HTR-8/SVneo (cell line): ENCODE results near the gene RPS14.

ENCODE experiments used
- DNase-seq: peaks from one replicate; pipeline ENCODE4 v3.0.0; 2011; ENCODE audit warnings: low spot score, mixed read lengths; ENCODE audit not compliant: insufficient read length
- FAIRE-seq: peaks from 2 replicates; lab custom pipeline; 2011; peaks lifted over from hg19 to GRCh38; lab: Jason Lieb, UNC

Gene RPS14

DNA sequence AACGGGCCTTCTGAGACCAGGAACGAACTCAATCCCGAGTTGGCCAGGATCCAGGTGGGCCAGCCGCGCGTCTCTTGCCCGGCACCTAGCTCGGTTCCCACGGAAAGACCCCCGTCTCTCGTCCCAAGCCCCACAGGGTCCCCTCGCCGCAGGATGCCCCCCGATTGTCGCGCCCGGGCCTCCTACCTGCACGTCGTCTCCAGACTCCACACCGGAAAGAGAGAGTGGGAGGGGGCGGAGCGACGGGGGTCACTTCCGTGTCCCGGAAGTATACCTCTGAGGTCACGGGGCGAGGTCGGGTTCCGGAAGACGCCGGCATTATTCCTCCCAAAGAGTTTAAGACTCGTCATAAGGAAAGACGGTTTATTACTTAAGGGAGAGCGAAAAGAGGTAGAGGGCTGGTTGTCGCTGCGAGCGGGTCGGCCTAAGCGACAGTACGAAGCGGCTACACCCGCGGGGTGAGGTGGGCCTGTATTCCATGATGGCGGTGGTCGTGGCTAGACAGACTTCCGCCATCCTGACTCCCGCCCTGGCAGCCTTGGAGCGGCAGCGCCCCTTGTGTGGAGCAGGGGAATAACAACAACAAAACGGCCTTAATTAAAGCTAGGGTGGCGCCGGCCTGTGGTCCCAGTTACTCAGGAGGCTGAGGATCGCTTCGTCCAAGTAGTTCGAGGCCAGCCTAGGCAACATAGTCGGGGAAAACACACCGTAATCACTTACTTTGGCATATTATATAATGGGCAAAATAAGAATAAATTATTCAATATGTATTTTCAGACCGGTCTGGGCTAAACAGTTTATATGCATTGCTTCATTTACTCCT, at the start of gene RPS14:
RPS14 (minus strand) TSS at position 223 of the 823 bp plus-strand sequence. CDS start 2,006 bp downstream, outside the sequence.
- DNase-seq (peak; percentile 93), FAIRE-seq (no peak)

DNA sequence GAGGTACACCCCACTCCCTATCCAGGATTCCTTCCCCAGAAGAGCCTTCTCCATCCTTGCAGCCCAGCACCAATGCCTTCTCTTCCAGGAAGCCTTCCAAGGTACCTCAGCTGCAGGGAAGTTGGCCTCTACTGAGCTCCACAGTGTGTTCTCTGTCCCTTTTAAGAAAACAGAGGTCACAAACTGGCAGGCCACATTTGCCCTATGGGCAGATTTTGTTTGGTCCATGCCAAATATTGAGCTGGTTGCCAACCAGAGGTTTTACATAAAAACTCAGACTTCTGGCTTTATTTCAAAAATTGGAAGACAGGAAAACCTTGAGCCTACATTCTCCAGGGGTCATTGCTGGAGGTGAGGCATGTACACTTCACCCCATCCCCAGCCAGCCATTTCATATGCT, 49.4 kb upstream of the RPS14 start:
- FAIRE-seq, result no peak

GRCh38 chr5:150498501-150498900, 49.0 kb upstream of the RPS14 start:
- no peak for DNase-seq

More for the DNA sequence above, 49.4 kb upstream of the RPS14 start:
- DNase-seq, result no peak

GRCh38 chr5:150497989-150498317, 48.4 kb upstream of the RPS14 start:
- DNase-seq (no peak), FAIRE-seq (no peak)

More at GRCh38 chr5:150498501-150498900, 49.0 kb upstream of the RPS14 start:
- no peak for FAIRE-seq

- FAIRE-seq (peak; percentile 98), DNase-seq (peak; percentile 93)
Measured at GRCh38 chr5:150497274-150497988, 47.9 kb upstream of the RPS14 start.

GRCh38 chr5:150496534-150496933, 47.0 kb upstream of the RPS14 start:
- no peak for FAIRE-seq

GRCh38 chr5:150496098-150496497, 46.6 kb upstream of the RPS14 start:
- no peak for FAIRE-seq

More at GRCh38 chr5:150496534-150496933, 47.0 kb upstream of the RPS14 start:
- DNase-seq, result no peak

GRCh38 chr5:150492621-150493020, 43.1 kb upstream of the RPS14 start:
- FAIRE-seq (peak; percentile 77), DNase-seq (peak; percentile 76)

More at GRCh38 chr5:150496098-150496497, 46.6 kb upstream of the RPS14 start:
- DNase-seq, result no peak

DNA sequence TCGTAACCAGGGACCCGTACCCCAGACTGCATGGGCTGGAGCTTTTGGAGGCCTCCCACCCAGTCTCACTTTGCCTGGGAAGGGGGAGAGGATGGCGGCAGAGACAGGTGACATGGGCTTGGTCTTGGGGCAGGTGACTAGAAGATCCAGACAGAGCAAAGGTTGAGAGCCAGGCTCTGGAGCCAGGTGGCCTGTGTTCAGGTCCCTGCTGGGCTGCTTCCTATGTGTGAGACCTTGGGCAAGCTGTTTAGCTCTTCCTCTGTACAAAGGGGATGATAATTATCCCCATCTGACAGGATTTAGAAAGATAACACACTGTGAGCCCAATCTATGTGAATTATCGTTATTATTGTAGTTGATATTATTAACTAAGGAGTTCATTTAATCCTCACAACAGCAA, 42.3 kb upstream of the RPS14 start:
- FAIRE-seq (no peak), DNase-seq (no peak)

GRCh38 chr5:150490754-150491153, 41.2 kb upstream of the RPS14 start:
- DNase-seq (no peak), FAIRE-seq (no peak)

GRCh38 chr5:150490296-150490669, 40.7 kb upstream of the RPS14 start:
- FAIRE-seq, result no peak
- no peak for DNase-seq

- DNase-seq (no peak), FAIRE-seq (no peak)
Measured at GRCh38 chr5:150489360-150490295, 40.1 kb upstream of the RPS14 start.

DNA sequence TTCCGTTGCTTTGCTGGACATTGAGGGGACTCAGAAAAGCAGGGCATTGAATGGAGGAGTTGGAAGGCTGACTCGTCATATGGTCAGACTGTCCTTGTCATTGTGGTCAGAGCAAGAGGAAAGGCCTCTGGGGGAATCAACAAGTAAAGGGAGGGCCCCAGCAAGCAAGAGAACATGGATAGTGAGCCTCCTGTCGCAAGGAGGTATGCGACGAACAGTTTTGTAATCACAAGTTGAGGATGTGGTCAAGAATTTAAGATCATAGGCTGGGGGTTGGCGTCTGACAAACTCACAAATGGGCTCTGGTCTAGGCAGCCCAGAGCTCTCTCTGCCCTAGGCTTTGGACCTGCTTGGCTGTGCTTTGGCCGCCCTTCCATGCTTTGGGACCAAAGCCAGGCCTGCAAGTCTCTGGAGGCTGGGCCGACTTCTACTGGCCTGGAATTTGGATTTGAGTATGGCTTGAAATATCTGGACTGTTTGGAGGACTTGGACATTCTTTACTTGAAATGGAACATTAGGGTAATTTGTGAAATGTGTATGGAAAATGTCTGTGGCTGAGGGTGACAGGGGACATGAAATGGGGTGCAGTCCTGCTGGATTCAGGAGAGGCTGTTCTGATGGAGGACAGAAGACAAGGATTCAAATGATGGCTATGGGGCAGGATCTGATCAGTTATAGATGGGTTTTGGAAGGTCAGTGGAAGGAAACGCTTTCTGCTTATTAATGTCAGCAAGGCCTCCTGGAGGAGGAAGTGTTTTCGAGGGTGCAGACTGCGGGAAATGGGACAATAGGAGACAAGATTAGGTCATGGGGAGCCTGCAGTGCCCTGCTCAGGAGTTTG, 39.2 kb upstream of the RPS14 start:
- no peak for FAIRE-seq
- DNase-seq, result no peak

DNA sequence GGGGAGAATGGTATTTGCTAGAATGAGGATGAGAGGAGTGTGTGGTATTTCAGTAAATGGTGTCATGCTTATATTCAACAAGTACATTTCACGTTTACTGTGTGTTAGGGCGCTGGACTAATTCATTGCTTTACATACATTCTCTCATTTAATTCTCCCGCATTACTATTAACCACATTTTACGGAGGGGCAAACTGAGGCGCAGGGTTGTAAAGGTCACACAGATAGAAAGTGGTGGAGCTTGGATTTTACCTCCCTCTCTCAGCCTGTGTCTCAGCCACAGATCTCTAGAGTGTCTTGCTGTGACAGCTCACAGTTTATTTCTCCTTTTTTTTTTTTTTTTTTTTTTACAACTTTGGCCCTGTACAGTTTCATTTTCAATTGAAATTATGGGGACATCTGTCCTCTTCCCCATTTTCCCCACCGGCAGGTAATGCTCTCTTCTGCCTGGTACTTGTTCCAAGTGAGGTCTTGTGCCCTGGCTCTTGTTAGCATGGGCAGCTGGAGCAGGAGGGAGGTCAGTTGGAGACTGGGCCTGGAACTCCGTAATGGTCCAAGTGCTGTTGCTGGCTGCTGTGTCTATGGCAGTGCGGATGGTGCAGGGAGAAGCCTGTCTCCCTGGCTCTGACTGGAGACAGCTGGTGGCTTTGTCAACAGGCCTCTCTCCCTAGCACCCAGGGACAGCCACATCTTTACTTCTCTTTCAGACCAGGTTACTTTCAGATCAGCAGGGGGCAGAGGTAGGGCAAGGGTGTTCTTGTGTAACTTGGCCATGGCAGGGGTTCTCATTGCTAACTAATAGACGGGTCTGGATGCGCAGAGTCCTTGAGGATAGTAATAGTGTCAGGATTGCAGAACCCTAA, 37.9 kb upstream of the RPS14 start:
- no peak for FAIRE-seq
- no peak for DNase-seq

GRCh38 chr5:150486402-150487198, 37.1 kb upstream of the RPS14 start:
- FAIRE-seq, result no peak
- no peak for DNase-seq

GRCh38 chr5:150485693-150486401, 36.3 kb upstream of the RPS14 start:
- DNase-seq (peak; percentile 70), FAIRE-seq (no peak)
